Measurements from ENCODE around the gene CHRM2.

DNA sequence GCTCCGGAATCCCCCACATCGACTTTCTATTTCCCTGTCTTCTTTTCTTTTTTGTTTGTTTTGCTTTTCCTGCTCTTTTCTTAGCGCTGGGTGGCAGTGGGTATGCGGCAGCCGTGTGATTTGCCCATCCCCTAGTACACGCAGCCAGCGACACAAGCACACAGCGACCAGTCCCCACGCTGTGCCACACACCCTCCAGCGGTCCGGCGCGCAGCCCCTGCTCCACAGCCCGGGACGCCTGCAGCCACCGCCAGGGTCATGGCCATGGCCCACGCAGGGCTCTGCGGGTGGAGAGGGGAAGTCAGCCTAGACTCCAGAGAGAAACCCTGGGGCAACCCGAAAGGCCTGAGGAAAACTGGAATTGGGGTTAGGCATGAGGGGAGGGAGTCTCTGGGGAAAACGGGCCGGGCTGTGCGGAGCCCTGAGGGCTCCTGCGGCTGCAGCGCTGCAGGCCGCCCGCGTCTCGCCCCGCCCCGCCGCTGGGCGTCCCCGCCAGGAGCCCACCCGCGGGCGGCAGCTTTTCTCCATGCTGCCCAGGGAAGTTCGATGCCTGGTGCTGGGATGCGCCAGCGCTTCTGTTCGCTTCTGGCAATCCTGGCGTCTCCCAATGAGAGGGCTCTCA is 2.5 kb downstream of the CHRM2 start:
- TF ChIP-seq, protein P1, sequence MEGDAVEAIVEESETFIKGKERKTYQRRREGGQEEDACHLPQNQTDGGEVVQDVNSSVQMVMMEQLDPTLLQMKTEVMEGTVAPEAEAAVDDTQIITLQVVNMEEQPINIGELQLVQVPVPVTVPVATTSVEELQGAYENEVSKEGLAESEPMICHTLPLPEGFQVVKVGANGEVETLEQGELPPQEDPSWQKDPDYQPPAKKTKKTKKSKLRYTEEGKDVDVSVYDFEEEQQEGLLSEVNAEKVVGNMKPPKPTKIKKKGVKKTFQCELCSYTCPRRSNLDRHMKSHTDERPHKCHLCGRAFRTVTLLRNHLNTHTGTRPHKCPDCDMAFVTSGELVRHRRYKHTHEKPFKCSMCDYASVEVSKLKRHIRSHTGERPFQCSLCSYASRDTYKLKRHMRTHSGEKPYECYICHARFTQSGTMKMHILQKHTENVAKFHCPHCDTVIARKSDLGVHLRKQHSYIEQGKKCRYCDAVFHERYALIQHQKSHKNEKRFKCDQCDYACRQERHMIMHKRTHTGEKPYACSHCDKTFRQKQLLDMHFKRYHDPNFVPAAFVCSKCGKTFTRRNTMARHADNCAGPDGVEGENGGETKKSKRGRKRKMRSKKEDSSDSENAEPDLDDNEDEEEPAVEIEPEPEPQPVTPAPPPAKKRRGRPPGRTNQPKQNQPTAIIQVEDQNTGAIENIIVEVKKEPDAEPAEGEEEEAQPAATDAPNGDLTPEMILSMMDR (IDR thresholded peaks at IDR 0.05) = no peak
- TF ChIP-seq POLR2A (IDR thresholded peaks at IDR 0.05) = no peak
